ENCODE results near the gene IRS4.

- TF ChIP-seq EZH2 (IDR thresholded peaks at IDR 0.05; ENCODE audit: borderline replicate concordance, low read length): no peak
- no peak for TF ChIP-seq CTCF (IDR thresholded peaks at IDR 0.05; ENCODE audit: low read length)
Measured at GRCh38 chrX:108736509-108737479, at the start of gene IRS4.

Data from OCI-LY1 (cell line).